HepG2 (cell line): Measurements from ENCODE around the gene CFAP100.

ENCODE experiments used
- CTCF ChIP-seq: sonication (generic); formaldehyde crosslinking; IDR thresholded peaks from 2 replicates; pipeline ENCODE4 v1.5.0; 2020; ENCODE audit warnings: mild to moderate bottlenecking, missing genetic modification reagents, moderate library complexity
- KDM1A ChIP-seq: IDR thresholded peaks from 2 replicates; pipeline ENCODE4 v1.6.1; 2016; ENCODE audit warnings: missing compliant biosample characterization
- MED1 ChIP-seq: sonication (generic); formaldehyde crosslinking; IDR thresholded peaks from 2 replicates; pipeline ENCODE4 v1.4.0; 2020; ENCODE audit warnings: missing genetic modification reagents
- PAX8 ChIP-seq: sonication (generic); formaldehyde crosslinking; IDR thresholded peaks from 2 replicates; pipeline ENCODE4 v1.8.0; 2022; ENCODE audit warnings: mild to moderate bottlenecking, missing genetic modification reagents, borderline replicate concordance
- TCF7 ChIP-seq: sonication (generic); IDR thresholded peaks from 2 replicates; pipeline ENCODE4 v1.6.1; 2016; ENCODE audit warnings: antibody characterized with exemption, low read depth
- ZNF180 ChIP-seq: sonication (generic); formaldehyde crosslinking; IDR thresholded peaks from 2 replicates; pipeline ENCODE4 v1.4.0; 2020; ENCODE audit warnings: low read depth, missing genetic modification reagents, borderline replicate concordance
- TF ChIP-seq, protein P1 (sequence below): sonication (generic); formaldehyde crosslinking; IDR thresholded peaks from 2 replicates; pipeline ENCODE4 v1.5.1; 2020; ENCODE audit warnings: mild to moderate bottlenecking, missing genetic modification reagents, moderate library complexity
- TF ChIP-seq, protein P2 (sequence below): sonication (generic); formaldehyde crosslinking; IDR thresholded peaks from 2 replicates; pipeline ENCODE4 v1.4.0; 2020; ENCODE audit warnings: mild to moderate bottlenecking, low read depth, missing genetic modification reagents

DNA sequence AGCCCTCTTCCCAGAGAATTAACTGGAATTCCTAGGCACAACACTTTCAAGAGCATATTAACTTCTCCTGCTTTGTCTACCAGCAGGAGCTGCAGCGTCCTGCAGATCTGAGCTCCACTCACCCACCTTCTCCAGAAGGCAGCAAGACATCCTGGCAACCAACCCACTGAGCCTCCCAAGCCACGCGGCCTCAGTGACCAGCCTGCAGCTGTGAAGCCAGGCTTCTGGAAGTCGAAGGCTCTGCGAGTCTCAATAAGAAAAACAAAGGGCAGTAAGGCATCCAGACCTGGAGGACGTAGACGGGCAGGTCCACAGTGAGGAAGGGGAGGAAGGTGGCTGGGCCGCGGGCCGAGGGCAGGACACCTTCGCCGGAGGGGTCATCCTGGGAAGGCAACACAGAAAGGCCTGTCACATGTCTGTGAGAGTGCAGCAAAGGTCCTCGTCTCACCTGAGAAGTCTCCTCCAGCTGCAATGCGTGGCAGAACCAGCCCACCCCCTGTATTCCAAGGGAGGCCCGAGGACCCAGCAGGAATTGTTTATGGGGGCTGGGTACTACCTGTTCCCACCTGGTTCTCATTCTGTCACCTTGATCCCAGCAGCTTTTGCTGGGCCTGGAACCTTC is 44.7 kb downstream of the CFAP100 start:
- TF ChIP-seq PAX8 (CRISPR knock-in tag) (no peak), CTCF (CRISPR knock-in tag) (no peak), ZNF180 (CRISPR knock-in tag) (no peak), MED1 (CRISPR knock-in tag) (no peak), KDM1A (no peak), TCF7 (no peak)
- TF ChIP-seq, protein P1, sequence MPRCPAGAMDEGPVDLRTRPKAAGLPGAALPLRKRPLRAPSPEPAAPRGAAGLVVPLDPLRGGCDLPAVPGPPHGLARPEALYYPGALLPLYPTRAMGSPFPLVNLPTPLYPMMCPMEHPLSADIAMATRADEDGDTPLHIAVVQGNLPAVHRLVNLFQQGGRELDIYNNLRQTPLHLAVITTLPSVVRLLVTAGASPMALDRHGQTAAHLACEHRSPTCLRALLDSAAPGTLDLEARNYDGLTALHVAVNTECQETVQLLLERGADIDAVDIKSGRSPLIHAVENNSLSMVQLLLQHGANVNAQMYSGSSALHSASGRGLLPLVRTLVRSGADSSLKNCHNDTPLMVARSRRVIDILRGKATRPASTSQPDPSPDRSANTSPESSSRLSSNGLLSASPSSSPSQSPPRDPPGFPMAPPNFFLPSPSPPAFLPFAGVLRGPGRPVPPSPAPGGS (CRISPR knock-in tag): no peak
- TF ChIP-seq, protein P2, sequence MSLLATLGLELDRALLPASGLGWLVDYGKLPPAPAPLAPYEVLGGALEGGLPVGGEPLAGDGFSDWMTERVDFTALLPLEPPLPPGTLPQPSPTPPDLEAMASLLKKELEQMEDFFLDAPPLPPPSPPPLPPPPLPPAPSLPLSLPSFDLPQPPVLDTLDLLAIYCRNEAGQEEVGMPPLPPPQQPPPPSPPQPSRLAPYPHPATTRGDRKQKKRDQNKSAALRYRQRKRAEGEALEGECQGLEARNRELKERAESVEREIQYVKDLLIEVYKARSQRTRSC: no peak
